Fibroblast of skin of abdomen (primary cell): Measurements from ENCODE around the gene LRRFIP1.
"Not testable (repeated sequence)": the region's sequence is repeated elsewhere in the genome, so short reads cannot be mapped to it uniquely, and the experiment has no call there.

ENCODE experiments used
- DNase-seq: peaks from one replicate; pipeline ENCODE4 v3.0.0-alpha.2; 2013

LRRFIP1 gene

GRCh38 chr2:237596520-237597195 is 30.7 kb upstream of the LRRFIP1 start:
- no peak for DNase-seq

DNA sequence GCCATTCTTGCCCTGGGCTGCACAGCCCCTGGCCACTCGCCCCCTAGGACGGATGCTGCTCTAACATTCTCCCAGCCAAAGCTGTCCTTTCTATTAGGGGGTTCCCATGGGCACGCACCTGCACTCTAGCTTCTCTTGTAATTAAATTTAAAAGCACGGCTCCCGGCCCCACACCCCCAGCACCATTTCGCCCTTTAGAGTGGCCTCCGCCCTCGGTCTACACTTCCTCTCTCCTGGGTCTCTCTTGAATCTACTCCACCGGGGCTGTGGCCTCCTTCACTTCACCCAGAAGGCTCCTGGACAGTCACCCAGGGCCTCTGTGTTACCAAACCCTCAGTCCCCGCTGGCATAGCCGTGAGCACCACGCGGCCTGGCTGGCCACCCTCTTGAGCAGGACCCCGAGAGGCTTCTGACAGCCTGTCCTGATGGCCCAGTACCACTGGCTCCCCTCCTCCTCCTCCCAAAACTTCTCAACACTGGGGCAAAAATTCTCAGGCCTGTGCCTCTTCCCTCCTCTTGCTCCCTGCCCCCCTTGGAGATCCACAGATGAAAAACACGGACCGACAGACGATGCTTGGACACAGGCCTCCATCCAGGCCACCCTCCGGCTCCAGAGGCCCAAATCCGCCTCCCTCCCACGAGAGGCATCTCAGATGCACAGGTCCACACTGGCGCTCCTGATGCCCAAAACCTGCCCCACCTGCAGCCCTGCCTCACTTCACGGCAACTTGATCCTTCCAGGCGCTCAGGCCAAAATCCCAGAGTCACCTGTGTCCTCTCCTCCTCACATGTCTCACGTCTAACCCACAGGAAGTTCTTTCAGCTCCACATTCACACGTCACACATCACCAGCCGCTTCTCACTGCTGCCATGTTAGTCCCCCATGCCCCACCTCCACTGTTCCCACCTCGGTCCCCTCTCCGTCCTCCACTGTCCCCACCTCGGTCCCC is 29.9 kb upstream of the LRRFIP1 start:
- no peak for DNase-seq

GRCh38 chr2:237598468-237599208 is 28.7 kb upstream of the LRRFIP1 start:
- no peak for DNase-seq

GRCh38 chr2:237599465-237600110 is 27.8 kb upstream of the LRRFIP1 start:
- no peak for DNase-seq

- peak; percentile 69 for DNase-seq
Measured at GRCh38 chr2:237600205-237600846, 27.1 kb upstream of the LRRFIP1 start.

DNA sequence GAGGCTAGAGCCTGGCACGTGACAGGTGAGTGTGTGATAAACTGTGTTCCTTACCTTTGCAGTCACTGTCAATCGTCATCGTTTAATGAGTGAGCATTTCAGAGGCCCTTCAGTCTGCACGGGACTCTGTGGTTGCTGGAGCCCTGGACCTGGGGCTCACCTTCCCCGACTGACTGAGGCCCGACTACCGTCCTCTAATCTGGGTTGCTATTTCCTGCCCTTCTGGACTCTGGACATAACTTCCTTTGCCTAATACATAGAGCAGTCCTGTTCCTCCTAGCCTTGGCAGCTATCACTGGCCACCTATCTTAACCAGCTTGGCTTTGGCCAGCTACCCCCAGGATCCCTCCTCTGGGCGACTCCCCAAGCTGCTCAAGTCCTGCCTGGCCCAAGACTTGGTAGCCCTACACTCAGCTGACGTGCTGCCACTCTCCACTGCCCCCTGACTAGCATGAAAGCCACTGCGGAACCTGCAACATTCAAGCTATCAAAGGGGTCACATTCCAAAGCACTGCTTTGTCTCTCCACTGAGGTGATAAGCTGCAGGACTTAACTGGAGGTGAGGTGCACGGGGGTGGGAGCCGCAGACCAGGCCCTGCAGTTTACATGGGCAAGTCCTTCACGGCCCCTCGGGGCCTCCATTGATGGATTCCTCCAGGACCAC is 25.8 kb upstream of the LRRFIP1 start:
- DNase-seq = no peak

DNA sequence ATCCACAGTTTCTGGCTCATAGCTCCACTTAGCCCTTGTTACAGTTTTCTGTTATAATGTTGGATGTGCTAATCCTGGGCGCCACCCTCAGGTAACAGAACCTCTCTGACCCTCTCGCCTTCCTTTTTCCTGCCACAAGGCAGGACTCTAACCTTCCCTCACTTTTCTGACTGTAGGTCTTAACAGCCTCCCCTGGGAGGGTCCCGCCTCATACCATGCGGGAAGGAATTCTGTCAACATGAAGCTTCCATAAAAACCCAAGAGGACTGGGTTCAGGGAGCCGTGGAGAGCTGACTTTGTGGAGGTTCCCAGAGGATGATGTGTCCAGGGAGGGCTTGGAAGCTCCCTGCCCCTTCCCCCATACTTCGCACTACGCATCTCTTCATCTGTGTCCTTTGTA is 25.0 kb upstream of the LRRFIP1 start:
- DNase-seq = no peak

- no peak for DNase-seq
Measured at GRCh38 chr2:237603049-237603717, 24.2 kb upstream of the LRRFIP1 start.

DNA sequence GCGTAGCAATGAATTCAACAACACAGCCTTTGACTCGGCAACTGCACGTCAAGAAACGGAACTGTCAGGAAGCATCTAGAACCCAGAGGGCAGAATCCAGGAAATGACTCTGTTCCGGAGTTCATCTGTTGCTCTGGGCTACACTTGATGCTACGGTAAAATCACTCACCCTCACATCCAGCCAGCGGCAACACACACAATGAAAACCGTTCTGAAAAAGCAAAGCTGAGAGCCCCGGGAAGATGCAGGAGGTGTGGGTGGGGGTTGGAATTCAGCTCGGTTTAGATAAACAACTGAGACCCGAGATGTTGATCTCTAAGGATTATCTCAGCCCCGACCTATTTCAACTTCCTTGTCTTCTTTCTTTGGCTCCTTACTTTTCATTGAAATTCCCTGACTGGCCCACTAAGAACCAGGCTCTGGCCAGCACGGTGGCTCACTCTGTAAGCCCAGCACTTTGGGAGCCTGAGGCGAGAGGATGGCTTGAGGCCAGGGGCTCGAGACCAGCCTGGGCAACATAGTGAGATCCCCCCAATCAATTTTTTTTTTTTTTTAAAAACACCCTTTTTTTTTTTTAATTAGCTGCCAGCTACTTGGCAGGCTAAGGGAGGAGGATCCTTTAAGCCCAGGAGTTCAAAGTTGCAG is 23.5 kb upstream of the LRRFIP1 start:
- peak; percentile 39 for DNase-seq

DNA sequence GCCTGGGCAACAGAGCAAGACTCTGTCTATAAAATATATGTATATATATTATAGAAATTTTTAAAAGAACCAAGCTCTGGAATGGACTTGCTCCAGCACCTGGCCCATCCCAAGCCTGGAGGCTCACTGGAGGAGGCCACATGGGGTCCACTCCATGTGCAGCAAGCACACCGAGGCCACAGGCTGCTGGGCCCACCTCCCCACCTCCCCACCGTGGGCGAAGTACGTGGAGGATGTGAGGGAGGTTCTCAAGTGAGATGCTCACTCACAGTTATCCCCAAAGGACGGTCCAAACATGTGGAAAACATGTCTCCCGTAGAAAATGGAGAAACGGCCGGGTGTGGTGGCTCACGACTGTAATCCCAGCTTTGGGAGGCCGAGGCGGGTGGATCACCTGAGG is 23.0 kb upstream of the LRRFIP1 start:
- no peak for DNase-seq

DNA sequence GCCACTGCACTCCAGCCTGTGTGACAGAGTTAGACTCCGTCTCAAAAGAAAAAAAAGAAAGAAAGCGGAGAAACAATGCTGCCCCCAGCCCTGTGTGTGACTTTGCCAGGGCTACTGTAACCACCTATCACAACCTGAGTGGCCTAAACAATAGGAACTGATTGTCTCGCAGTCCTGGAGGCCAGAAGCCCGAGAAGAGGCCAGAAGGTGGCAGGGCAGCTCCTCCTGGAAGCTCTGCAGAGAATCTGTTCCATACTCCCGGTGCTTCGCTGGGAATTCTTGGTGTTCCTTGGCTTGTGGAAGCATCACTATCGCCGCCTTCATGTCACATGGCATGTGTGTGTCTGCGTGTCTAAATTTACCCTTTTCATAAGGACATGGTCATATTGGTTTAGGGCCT is 22.4 kb upstream of the LRRFIP1 start:
- DNase-seq = peak; percentile 34

DNA sequence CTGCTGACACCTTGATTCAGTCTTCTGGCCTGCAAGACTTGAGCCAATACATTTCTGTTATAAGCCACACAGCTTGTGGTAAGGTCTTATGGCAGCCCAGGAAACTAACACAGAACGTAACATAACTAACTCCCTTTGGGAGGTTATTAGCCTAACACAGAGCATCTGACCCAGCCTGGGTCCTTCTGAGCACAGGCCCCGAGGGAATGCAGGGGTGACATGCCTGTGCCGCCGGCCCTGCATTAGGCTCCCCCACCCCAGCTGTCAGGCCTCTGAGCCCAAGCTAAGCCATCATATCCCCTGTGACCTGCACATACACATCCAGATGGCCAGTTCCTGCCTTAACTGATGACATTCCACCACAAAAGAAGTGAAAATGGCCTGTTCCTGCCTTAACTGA is 20.9 kb upstream of the LRRFIP1 start:
- not testable (repeated sequence) for DNase-seq

- no peak for DNase-seq
Measured at GRCh38 chr2:237612527-237613357, 14.6 kb upstream of the LRRFIP1 start.

- no peak for DNase-seq
Measured at GRCh38 chr2:237613679-237614078, 13.7 kb upstream of the LRRFIP1 start.

GRCh38 chr2:237614151-237614720 is 13.2 kb upstream of the LRRFIP1 start:
- peak; percentile 42 for DNase-seq

GRCh38 chr2:237615631-237616249 is 11.6 kb upstream of the LRRFIP1 start:
- DNase-seq = no peak

DNA sequence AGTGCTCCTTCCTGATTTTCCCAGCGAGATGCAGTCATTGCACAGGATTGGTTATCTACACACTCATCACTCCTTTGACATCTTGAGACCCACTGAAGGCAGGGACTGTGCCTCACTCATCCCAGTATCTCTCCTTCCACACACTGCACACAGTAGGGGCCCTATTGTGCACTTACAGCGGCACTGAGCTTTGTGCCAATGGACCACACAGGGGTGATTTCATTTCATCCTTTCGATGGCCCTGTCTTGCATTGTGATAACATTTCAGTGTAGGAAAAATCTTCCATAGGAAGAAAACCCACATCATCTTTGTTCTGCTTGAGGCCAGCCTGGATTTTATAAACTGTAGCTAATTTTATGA is 11.0 kb upstream of the LRRFIP1 start:
- DNase-seq = no peak

DNA sequence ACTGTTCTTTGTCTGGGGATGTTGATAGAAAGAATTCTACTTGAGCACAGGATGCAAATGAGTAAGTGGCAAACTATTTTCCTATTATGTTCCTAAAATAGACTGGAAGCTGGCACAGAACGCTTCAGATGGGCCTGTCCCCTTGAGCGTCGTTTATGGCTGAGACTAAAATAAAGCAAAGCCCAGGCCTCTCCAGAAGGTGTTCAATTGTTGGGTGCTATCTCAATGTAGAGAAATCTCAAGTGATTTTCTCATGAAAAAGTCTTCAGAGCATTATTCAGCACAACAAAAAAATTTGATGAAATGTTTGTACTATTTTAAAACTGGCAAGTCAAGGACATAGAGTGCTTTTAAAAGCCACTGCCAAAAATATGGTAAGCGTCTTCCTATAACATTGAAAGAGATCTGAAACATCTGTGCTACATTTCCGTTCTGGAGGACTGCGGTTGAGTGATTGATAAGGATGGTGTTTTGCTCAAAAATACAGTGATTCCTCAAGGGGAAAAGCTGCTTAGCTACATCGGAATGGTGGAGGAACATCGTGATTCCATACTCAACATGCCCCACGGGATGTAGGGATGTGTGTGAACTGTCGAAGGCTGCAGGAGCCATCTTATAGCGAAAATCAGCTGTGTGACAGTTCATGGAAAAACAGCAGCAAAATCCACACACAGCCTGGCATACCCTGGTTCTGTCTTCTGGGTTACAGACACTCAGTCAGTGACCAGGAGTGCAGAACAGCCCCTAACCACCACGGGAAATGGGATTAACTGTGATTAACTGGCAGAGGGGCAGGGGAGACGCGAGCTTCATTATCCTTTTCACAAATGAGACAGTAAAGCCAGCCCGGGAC is 10.4 kb upstream of the LRRFIP1 start:
- peak; percentile 93 for DNase-seq
